Measurements from ENCODE around the gene CSF1R.

DNA sequence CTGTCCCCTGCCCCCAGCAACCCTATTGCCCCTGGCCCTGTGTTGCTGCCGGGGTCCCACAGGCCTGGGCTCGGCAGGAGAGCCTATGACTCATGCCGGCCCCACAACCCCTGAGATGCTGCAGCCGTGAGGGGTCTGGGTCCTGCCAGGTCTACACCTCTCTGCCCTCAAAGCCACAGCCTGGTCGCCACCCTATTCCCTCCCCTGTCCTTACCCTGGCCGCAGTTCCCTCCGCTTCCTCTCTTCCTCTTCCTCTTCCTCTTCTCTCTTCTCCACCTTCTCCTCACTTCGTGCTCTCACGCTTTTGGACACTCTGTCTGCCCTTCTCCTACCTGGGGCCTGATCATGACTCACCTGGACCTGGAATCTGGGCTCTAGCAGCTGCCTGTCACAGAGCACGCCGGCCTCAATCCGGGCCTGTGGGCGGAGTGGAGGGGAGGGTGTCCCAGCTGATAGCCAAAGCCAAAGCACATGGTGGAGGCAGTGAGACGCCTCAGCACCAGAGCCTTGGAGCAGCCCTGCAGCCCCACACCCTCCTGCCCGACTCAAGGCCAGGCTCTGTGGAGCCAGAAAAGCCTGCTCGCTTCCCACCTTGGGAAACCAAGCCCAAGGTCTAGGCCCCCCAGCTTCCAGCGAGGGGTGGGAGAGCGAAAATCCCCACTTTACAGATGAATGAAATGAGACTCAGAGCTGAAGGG lies 26.8 kb upstream of the CSF1R start:
- TF ChIP-seq RAD21 (IDR thresholded peaks at IDR 0.05; ENCODE audit: low read length) (no peak), MAZ (IDR thresholded peaks at IDR 0.05; ENCODE audit: borderline replicate concordance, low read depth, low read length) (no peak), MXI1 (IDR thresholded peaks at IDR 0.05; ENCODE audit: borderline replicate concordance, low read depth, low read length) (no peak), CHD1 (IDR thresholded peaks at IDR 0.05; ENCODE audit: low read depth, low read length) (no peak), POLR2A (IDR thresholded peaks at IDR 0.05; ENCODE audit: low read depth, low read length) (no peak)
- TF ChIP-seq, protein P1, sequence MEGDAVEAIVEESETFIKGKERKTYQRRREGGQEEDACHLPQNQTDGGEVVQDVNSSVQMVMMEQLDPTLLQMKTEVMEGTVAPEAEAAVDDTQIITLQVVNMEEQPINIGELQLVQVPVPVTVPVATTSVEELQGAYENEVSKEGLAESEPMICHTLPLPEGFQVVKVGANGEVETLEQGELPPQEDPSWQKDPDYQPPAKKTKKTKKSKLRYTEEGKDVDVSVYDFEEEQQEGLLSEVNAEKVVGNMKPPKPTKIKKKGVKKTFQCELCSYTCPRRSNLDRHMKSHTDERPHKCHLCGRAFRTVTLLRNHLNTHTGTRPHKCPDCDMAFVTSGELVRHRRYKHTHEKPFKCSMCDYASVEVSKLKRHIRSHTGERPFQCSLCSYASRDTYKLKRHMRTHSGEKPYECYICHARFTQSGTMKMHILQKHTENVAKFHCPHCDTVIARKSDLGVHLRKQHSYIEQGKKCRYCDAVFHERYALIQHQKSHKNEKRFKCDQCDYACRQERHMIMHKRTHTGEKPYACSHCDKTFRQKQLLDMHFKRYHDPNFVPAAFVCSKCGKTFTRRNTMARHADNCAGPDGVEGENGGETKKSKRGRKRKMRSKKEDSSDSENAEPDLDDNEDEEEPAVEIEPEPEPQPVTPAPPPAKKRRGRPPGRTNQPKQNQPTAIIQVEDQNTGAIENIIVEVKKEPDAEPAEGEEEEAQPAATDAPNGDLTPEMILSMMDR (conservative IDR thresholded peaks at IDR 0.05; ENCODE audit: low read depth, low read length), result no peak
- TF ChIP-seq, protein P2, sequence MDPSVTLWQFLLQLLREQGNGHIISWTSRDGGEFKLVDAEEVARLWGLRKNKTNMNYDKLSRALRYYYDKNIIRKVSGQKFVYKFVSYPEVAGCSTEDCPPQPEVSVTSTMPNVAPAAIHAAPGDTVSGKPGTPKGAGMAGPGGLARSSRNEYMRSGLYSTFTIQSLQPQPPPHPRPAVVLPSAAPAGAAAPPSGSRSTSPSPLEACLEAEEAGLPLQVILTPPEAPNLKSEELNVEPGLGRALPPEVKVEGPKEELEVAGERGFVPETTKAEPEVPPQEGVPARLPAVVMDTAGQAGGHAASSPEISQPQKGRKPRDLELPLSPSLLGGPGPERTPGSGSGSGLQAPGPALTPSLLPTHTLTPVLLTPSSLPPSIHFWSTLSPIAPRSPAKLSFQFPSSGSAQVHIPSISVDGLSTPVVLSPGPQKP (IDR thresholded peaks at IDR 0.05; ENCODE audit: borderline replicate concordance, low read depth, low read length), result no peak
